ENCODE data around the gene PDE4D.

Gene PDE4D

DNA sequence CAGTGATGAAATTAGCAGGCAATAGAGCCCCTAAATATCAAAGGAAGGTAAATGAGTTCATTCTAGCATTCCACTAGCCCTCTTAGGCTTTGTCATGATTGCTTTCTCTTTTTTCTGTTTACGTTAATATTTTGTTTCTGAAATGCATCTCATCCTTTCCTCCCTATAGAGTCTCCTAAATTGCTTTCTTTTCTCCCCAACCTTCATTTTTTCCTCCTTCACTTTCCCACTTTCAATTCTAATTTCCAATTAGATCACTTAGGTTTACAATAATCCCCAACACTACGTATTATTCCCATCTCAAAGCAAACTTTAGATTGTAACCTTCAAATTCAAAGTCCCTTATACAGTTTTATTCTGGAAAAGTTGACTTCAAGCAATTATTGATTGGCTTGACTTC, 751.4 kb downstream of the PDE4D start:
- no peak for DNase-seq (ENCODE audit: low read depth in 2 of 2)

DNA sequence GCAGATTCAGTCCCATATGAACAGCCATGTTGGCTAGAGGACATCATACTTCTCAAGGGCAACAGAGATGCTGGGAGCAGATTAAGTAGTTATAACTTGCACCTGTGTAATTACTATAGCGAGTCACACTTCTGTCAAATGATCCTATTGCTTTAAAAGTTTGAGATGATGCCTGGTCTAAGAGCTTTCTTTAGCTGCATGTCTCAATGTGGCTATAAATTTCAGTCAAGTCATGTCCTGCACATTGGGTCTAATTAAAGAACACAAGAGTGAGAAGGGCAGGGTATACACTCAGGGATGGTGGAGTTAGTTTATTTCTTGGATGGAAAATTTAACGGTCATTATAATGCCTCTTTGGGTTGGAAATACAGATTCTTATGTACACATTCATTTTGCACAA, 753.4 kb downstream of the PDE4D start:
- DNase-seq (ENCODE audit: low read depth in 2 of 2), result no peak

DNA sequence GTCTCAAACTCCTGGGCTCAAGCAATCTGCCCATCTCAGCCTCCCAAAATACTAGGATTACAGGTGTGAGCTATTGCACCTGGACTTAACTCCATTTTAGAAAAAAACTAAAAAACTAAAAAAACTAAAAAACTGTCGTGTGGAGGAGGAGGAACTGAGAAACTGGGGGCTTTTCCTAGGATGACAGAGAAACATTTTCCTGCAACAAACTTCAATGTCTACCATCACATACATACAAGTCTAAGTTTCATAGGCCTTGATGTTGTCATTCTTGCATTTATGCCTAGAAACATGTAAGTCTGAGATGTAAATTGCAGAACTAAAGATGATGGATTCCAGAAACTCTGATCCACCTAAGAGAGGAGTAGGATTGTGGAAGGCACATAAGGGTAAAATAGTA, 753.8 kb downstream of the PDE4D start:
- DNase-seq (ENCODE audit: low read depth in 2 of 2), result no peak

DNA sequence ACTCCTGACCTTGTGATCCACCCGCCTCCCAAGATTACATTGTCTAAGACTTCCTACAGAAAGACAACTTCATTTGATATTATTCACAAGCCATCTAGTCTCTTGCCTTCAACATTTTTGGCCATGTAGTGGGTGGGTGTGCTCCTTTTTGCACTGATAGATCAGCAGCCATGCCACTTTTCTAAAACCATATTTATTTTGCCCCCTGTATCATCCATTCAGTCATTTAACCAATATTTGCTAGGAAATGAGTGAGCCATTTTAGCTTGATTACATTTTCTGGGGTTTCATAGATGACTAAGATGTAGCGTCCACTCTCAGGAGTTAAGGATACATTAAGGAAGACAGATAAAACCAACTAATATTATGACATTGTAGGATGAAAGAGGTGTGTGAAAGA, 755.0 kb downstream of the PDE4D start:
- no peak for DNase-seq (ENCODE audit: low read depth in 2 of 2)

DNA sequence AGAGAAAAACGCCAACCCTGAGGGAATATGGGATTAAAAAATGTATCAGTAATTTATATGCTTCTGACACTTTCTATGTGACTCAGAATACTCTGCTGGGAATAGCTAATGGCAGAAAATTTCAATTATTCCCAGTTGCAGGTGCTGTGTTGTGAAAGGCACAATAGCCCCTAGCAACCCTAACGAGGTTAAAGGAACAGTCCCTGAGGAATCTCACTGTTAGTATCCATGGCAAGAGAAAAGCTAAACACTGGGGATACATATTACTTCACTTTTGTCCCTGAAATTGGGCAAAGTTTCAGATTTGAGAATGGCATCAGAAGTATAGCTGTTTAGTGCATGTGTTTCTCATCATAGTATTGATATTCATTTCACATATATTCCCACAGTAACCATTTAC, 755.7 kb downstream of the PDE4D start:
- DNase-seq (ENCODE audit: low read depth in 2 of 2), result no peak

DNA sequence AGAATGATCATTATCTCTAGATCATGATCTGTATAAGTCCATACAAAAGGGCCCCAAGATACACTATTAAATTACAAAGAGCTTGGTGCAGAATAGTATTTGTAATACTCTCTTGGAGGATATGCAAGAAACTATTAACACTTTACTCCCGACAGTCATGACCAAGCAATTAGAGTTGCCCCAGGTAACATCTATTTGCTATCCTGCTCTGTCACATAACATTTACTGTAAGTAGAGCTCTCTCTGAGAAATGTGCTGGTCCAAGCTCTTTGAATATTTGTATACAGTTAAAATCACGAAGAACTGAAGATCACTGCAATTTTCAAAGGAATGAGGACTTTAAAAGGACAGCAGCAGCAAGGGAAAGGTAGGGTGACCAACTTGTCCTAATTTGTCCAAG, 757.0 kb downstream of the PDE4D start:
- no peak for DNase-seq (ENCODE audit: low read depth in 2 of 2)

DNA sequence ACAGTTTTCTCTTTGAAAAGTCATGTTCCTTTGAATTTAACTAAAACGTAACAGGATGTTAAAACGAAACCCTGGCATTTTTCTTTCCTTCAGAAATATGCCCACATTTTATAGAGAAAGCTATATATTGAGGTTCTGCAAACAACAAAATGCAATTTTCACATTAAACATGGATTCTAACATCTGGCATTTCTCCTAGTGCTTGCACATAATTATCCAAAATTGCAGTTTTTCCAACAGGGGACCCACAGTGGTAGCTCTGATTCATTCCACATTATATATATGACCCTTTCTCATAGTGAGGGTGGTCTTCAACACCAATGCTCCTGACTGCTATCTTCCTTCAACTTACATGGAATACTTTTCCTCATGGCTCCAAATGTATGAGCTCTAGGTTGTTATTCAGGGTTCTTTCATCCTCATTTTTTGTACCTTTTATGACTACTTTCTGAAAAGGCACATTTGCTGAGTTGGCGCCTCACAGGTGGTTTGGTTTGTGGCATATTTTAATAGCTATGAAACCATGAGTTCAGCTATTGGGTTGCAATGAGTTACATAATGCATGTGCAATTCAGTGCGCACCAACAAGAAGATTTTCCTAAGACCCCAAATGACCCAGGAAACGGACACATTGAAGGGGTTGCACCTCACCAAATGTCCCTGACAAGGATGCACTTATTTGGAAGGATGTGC, 758.9 kb downstream of the PDE4D start:
- DNase-seq (ENCODE audit: low read depth in 2 of 2), result no peak

DNA sequence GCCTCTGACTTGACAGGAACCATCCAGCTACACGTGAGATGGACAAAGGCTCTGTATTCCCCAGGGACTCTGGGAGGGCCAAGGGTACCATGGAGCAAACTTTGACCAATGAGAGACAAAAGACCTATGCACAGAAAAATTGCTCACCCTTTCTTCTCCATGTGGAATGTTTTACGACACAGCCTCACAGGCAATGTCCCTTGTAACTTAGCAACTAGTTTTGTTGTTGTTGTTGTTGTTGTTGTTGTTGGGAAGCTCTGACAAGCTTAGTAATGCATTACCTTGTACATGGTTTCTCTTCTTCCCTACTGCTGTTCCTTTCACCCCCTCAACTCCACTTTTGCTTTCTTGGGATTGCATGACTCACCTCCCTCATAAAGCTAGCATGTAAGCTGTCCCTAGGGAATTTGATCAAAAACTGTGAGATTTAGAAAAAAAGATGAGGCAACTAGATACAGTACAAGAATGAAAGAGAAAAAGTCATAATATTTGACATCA, 759.7 kb downstream of the PDE4D start:
- no peak for DNase-seq (ENCODE audit: low read depth in 2 of 2)

DNA sequence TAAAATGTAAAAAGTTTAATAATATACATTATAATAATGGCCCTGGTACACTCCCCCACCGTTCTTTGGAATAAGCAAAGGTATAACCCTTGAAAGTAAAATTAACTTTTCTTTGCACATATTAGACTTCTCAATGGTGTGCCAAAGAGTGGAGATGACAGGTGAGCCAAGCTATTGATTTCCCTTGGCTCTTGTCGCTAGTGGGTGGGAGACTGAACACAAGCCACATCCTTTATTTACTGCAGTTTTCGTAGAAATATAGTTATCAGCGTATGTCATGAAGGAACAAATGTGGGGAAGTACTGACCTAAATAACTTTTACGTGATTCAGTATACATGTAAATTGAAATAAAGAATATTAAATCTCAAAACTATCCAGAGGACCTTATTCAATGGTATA, 761.4 kb downstream of the PDE4D start:
- no peak for DNase-seq (ENCODE audit: low read depth in 2 of 2)

DNA sequence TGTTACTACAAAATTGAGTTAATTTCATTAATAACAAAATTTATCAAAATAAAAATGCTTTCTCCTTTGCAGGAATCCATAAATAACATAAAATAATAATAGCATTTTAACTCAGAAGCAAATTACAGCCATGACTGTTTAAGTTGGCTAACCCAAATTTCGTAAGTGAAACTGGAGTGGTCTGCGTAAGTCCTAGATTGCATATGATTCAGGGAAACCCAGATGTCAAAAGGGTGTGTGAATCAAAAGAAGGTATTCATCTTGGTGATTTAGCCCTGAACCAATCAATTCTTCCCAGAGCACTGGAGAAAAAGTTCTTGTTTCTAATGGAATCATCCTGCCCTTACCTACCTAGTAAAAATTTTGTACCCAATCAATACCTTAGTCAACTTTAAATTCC, 763.1 kb downstream of the PDE4D start:
- no peak for DNase-seq (ENCODE audit: low read depth in 2 of 2)

DNA sequence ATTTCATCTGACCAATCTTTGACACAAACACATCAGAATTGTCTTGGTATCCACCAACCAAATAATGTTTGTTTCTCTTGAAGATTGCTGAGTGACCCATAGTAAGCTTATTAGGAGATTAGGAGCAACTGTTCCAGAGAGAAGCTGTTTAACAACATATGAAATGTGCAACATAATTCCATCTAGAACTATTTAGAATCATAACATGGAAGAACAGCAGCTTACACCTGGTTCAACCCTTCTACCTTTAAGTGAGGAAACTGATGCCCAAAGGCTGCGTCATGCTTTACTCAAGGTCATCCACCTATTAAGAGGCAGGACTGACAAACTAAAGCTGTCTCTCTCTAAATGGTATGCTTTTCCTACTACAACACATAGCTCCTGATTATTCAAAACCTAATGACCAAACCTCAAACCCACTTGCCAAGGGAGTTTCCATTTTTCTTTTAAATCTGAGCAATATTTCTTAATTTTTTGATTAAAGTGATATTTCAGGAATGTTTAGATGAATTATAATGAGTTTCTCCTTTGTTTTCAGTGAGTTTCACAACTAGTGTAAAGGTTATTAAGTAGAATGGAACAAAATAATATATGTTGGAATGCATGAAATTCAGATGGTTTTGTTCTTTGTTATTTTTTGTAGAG, 764.8 kb downstream of the PDE4D start:
- no peak for DNase-seq (ENCODE audit: low read depth in 2 of 2)

DNA sequence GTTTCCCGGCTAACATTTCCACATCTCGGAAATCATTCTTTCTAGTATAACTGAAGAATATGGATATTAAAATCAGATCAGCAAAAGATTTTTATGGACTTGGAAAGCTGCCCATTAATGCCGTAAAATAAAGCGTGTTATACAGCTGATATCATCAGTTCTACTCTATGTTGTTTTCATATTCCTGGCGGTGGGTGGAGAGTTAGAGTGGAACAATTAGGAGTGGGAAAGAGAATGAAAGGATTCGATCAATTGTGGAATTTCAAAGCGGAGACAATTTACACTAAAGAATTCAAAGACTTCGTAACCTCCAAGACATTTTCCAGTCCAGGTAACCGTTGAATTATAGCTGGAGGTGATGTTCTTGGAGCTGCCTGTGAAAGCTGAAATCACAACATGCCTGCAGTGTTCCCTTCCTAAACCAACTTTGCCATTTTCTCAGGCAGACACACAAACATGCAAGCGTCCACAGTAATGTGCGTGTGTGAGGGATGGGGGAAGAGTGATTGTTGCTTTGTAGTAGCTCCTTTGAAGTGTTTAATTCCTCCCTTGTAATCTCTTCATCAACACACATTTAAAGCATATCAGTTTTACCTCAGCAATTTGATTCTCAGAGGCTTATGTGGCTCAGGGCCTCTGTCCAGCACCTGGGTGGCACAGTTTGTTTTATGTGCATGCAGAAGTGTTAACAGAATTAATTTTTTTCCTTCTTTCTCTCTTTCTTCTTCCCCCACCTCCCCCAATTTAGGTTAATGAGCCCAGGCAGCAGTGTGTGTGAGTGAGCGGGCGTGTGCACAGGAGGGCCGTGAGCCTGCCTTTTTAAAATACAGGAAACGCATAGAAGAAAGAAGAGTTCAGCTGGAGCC, 766.6 kb downstream of the PDE4D start:
- DNase-seq (ENCODE audit: low read depth in 2 of 2), result no peak

DNA sequence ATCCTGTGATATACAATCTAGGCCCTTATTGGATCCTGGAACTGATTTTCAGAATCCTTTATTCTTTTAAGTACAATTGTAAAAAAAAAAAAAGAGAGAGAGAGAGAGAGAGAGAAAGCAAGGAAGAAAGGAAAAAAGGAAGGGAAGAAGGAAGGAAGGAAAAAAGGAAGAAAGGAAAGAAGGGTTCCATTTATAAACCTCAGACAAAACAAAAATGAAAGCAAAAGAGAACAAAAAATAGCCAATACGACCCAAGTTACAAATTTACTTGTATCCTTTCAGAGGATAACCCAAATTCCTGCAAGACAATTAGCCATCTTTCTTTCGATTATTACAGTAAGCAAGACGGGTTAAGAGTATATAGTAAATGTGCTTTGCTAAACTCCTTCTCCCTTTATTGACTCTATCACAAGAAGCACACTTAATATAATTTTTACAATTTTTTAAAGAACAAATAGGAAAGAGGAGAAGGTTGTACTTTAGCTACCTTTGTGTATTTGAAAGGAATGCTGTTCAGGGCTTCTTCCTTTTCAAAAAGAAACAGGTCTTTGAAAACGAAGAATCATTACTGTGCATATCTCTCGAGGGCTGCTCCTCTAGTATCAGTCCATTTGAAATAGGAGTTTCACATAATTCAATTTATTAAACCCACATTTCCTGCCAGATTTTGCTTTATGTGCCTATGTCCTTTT, 767.4 kb downstream of the PDE4D start:
- DNase-seq (ENCODE audit: low read depth in 2 of 2), result no peak

DNA sequence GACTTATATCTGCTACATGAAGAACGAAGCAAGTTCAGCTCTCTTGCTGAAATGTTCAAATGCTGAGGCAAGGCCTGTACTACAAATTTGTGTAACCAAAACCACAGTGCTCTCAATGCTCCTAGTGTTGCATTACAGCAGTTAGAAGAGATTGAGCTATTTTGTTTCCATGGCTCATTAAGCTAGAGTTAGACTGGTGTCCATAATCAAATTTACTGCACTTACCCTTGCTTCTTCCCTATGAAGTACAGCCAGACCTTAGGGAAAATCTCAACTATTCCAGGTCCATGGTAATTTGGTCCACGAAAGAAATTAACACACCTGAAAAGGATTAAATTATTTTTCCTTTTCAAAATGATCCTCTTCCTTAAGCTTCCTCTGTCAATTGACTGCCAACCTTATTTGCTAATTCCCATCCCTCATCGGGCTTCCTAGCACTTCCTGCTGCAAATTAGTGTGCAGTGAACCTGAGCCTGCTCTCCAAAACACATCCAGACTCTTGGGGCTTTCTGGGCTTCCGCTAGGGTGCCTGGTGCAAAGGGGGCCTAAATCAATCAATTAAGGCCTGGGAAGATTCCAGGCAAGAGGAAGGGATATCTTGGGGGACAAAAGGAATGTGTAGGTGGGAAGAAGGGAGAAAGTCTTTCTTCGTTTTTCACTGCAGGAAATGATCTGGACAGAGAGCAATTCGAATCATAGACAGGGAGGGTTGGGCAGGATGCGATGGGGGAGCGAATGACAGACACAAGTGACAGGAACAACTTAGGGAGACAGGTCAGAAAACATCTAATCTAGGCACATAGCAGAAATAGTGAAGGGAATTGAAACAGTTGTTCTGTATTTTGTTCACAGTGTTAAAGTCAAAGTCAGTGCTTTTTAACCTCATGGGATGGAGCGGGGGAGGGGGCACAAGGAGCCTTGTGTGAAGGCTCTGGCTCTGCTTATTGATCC, 768.2 kb downstream of the PDE4D start:
- no peak for DNase-seq (ENCODE audit: low read depth in 2 of 2)

DNA sequence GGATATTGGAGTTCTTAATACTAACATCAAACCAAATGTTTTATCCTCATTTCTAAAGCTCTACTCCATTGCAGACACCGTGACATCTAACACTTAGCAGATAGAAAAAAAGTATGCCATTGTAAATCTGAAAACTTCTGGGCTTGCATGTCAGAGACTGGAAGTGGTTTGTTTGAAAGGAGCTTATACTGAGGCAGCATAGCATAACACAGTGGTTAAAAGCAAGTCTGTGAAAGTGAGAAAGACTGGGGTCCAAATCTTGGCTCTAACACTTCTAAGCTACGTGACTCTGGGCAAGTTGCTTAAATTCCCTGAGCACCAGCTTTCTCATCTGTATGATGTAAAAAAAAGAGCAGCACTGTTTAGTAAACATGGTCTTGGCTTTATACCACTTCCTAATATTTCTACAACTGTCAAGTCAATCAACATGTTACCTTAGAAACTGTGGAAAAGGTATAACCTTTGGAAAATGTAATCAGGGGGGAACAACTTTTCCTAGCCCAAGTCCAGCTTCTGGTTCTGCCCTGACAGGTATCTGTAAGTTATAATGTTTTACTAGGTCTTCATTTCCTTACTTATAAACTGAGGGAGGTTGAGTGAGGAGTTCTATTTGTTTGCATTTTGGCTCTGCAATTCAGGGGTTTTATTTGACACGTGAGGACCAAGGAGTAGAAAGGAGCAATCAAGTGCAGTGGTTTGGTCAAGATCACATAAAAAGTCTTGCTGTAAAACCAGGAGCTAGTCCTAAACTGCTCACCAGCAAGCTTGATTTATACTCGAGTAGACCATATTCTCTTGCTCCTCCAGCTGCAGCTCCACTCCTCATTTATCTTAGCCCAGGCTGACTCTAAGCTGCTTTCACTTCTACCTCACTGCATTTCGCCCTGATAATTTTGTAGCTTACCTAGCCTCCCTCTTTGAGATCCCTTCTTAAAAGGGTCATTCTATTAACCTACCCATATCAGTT, 769.6 kb downstream of the PDE4D start:
- no peak for DNase-seq (ENCODE audit: low read depth in 2 of 2)

DNA sequence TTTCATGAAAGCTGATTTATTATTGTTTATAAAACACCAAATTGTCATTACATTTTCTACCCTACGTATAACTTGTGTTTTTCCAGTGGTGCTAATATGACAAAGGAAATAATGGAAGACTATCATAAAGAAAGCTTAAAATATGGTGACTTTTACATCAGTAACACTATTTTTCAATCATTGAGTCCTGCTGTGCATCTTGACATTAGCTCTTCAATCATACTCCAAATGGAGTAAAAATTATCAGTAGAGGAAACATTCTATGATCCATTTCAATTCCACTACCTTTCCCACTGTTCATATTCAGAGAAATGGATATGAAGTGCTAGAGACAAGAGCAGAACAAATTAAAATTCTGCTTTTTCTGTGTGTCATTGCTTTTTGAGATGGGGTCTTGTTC, 774.0 kb downstream of the PDE4D start:
- no peak for DNase-seq (ENCODE audit: low read depth in 2 of 2)

DNA sequence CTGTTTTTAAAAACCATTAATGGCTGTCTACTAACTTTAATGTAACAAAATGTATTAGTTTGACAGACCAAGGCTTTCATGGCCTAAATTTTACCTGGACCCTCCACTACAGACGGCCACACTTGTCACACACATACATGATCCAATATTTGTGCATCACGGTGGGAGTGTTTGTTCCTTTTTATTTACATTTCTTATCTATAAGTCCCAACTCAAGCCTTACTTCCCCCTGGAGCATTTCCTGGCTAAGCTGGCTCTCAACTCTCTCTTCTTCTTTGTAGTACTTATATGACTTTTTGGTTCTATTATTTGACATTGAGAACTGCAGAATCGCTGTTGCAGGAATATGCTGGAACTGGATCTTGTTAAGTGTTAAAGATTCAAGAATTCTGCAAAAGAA, 776.2 kb downstream of the PDE4D start:
- no peak for DNase-seq (ENCODE audit: low read depth in 2 of 2)

DNA sequence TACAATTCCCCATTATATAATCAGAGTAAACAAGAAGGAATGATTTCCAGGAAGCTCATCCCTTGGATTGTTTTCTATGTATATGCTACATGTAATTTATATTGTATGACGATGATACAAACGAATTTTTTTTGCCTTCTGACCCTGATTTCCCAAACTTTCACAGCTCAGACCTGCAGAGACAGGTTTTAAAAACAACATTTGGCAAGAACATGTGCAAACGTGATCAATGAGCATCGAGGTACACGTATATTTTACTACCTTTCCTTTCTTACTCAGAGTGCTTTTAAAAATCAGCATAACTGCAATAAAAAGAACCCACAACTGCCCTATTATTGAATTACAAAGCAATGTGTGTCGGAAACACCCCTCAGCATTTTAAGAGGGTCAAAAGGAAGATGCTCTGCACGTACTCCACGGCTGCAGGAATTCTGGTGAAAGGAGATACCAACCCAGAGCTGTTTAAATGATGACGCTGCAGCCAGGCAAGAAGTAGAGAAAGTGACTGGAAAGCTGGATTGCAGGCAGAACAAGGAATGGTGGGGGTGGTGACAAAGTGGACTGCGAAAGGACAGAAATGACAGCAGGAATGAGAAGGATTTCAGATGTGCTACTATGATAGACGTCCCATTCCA, 777.2 kb downstream of the PDE4D start:
- no peak for DNase-seq (ENCODE audit: low read depth in 2 of 2)

DNA sequence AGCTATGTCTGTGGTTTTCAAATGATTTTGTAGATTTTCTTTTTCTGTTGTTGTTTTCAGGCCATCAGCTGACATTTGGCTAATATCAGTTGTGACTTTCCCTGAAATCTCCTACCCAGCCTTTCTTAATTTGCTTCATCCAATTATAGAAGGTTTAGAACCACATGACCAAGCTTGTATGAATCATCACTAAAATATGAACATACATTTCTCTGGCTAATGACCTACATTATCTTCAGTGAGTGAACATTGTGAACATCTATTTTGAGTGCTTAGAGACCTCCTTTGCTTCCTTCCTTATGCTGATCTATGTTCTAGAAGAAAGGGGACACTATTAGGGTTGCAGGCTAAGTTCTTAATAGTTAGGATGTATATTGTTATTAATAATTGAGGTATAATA, 778.2 kb downstream of the PDE4D start:
- no peak for DNase-seq (ENCODE audit: low read depth in 2 of 2)

Measured in stimulated activated CD8-positive, alpha-beta memory T cell treated with anti-CD3 and anti-CD28 coated beads, Interleukin-7, amount 100 ng/mL, for 1 hour (primary cell).